Measurements from ENCODE around the gene SEC14L2. TPM values are rescaled to one million over a fixed set of nuclear protein-coding genes. Genes with fewer than 3 reads are reported as not detected.

The SEC14L2 gene
- total and polyA plus RNA-seq, 2 donors (not counting 3 experiments of a cell fraction or from before 2014, with no cell fraction given), result 22.5 to 28.8 TPM

Small RNAs within 50 kb of the gene (small RNA-seq; reads per million reads assigned to genes)
- not detected for gene AC004832.3 (ENCODE audit: insufficient read depth, insufficient read length, low read depth, low replicate concordance)
- not detected for gene RNU6-564P (ENCODE audit: insufficient read depth, insufficient read length, low read depth, low replicate concordance)

Other genes with a start within 250 kb of the SEC14L2 start
- gene LIF, start 150.3 kb upstream of the SEC14L2 start, total RNA-seq, result 0.27 and 0.35 TPM in 2 replicates
- gene LIF, start 150.3 kb upstream of the SEC14L2 start, polyA plus RNA-seq, result 0.12 and 0.35 TPM in 2 replicates
- gene OSM, start 130.2 kb upstream of the SEC14L2 start, total RNA-seq, result not detected in 2 replicates
- gene OSM, start 130.2 kb upstream of the SEC14L2 start, polyA plus RNA-seq, result not detected in 2 replicates
- gene CASTOR1, start 107.5 kb upstream of the SEC14L2 start, total RNA-seq, result 7.2 and 8.1 TPM in 2 replicates
- 26.8 and 33.0 TPM in 2 replicates for gene CASTOR1, start 107.5 kb upstream of the SEC14L2 start, polyA plus RNA-seq
- gene TBC1D10A, start 70.1 kb upstream of the SEC14L2 start, total RNA-seq, result 10.0 and 11.3 TPM in 2 replicates
- gene TBC1D10A, start 70.1 kb upstream of the SEC14L2 start, polyA plus RNA-seq, result 11.9 and 15.1 TPM in 2 replicates
- 173 and 187 TPM in 2 replicates for gene SF3A1, start 40.1 kb upstream of the SEC14L2 start, total RNA-seq
- gene SF3A1, start 40.1 kb upstream of the SEC14L2 start, polyA plus RNA-seq, result 23.1 and 60.2 TPM in 2 replicates
- 1.7 and 2.1 TPM in 2 replicates for gene CCDC157, start 40.0 kb upstream of the SEC14L2 start, total RNA-seq
- gene CCDC157, start 40.0 kb upstream of the SEC14L2 start, polyA plus RNA-seq, result 3.1 and 3.7 TPM in 2 replicates
- gene RNF215, start 9.6 kb upstream of the SEC14L2 start, total RNA-seq, result 24.4 and 26.9 TPM in 2 replicates
- gene RNF215, start 9.6 kb upstream of the SEC14L2 start, polyA plus RNA-seq, result 16.7 and 21.7 TPM in 2 replicates
- 30.3 and 33.9 TPM in 2 replicates for gene MTFP1, start 28.8 kb downstream of the SEC14L2 start, total RNA-seq
- 41.9 and 55.4 TPM in 2 replicates for gene MTFP1, start 28.8 kb downstream of the SEC14L2 start, polyA plus RNA-seq
- gene SEC14L3, start 75.0 kb downstream of the SEC14L2 start, total RNA-seq, result not detected in 2 replicates
- gene SEC14L3, start 75.0 kb downstream of the SEC14L2 start, polyA plus RNA-seq, result not detected in 2 replicates
- not detected in 2 replicates for gene SEC14L4, start 108.7 kb downstream of the SEC14L2 start, total RNA-seq
- gene SEC14L4, start 108.7 kb downstream of the SEC14L2 start, polyA plus RNA-seq, result not detected in 2 replicates
- gene SEC14L6, start 149.7 kb downstream of the SEC14L2 start, total RNA-seq, result 0.15 TPM in 1 of 2 replicates, not detected in the other
- gene SEC14L6, start 149.7 kb downstream of the SEC14L2 start, polyA plus RNA-seq, result 0.04 and 0.11 TPM in 2 replicates
- not detected in 2 replicates for gene GAL3ST1, start 177.6 kb downstream of the SEC14L2 start, total RNA-seq
- 0.06 TPM in 1 of 2 replicates, not detected in the other for gene GAL3ST1, start 177.6 kb downstream of the SEC14L2 start, polyA plus RNA-seq
- gene PES1, start 194.9 kb downstream of the SEC14L2 start, total RNA-seq, result 106 and 110 TPM in 2 replicates
- 135 and 154 TPM in 2 replicates for gene PES1, start 194.9 kb downstream of the SEC14L2 start, polyA plus RNA-seq
- gene TCN2, start 210.2 kb downstream of the SEC14L2 start, total RNA-seq, result 62.3 and 80.6 TPM in 2 replicates
- gene TCN2, start 210.2 kb downstream of the SEC14L2 start, polyA plus RNA-seq, result 188 and 199 TPM in 2 replicates
- 15.3 TPM in 2 replicates for gene SLC35E4, start 238.8 kb downstream of the SEC14L2 start, total RNA-seq
- 10.7 and 14.8 TPM in 2 replicates for gene SLC35E4, start 238.8 kb downstream of the SEC14L2 start, polyA plus RNA-seq

Data from endothelial cell of umbilical vein (primary cell).